Measurements from ENCODE around the gene IL1B. TPM values are rescaled to one million over a fixed set of nuclear protein-coding genes. Genes with fewer than 3 reads are reported as not detected.

IL1B gene
- total and polyA plus RNA-seq, 4 experiments from 2014 or later: 0.81 to 1.3 TPM; not detected in 2

Other genes starting within 250 kb of the IL1B start
- 10 to 100 TPM; 93.5 to 94.0 TPM for gene SLC20A1, start 190.8 kb downstream of the IL1B start, total RNA-seq
- gene SLC20A1, start 190.8 kb downstream of the IL1B start, polyA plus RNA-seq: 10 to 100 TPM; 25.5 to 36.7 TPM
- not detected for gene NT5DC4, start 115.8 kb downstream of the IL1B start, total RNA-seq
- gene NT5DC4, start 115.8 kb downstream of the IL1B start, polyA plus RNA-seq: not detected
- gene CKAP2L, start 72.2 kb downstream of the IL1B start, total RNA-seq: under 1 TPM in 1 of 2 experiments, not detected in 1; 0.06 TPM
- under 1 TPM in 1 of 2 donors, not detected in 1; 0.21 TPM for gene CKAP2L, start 72.2 kb downstream of the IL1B start, polyA plus RNA-seq
- gene IL1A, start 52.3 kb downstream of the IL1B start, total RNA-seq: under 1 TPM in 1 of 2 experiments, not detected in 1; 0.15 TPM
- not detected for gene IL1A, start 52.3 kb downstream of the IL1B start, polyA plus RNA-seq
- gene IL37, start 74.4 kb upstream of the IL1B start, total RNA-seq: not detected
- not detected for gene IL37, start 74.4 kb upstream of the IL1B start, polyA plus RNA-seq
- gene IL36G, start 141.2 kb upstream of the IL1B start, total RNA-seq: not detected
- not detected for gene IL36G, start 141.2 kb upstream of the IL1B start, polyA plus RNA-seq
- gene IL36A, start 168.7 kb upstream of the IL1B start, total RNA-seq: not detected
- under 1 TPM in 1 of 2 donors, not detected in 1; 0.56 TPM for gene IL36A, start 168.7 kb upstream of the IL1B start, polyA plus RNA-seq
- not detected for gene IL36B, start 216.1 kb upstream of the IL1B start, total RNA-seq
- gene IL36B, start 216.1 kb upstream of the IL1B start, polyA plus RNA-seq: not detected
- gene IL36RN, start 222.4 kb upstream of the IL1B start, total RNA-seq: not detected
- not detected for gene IL36RN, start 222.4 kb upstream of the IL1B start, polyA plus RNA-seq
- gene IL1F10, start 231.2 kb upstream of the IL1B start, total RNA-seq: not detected
- not detected for gene IL1F10, start 231.2 kb upstream of the IL1B start, polyA plus RNA-seq